GM12892 (cell line): ENCODE data around the gene ANKHD1.

Experiments
- POLR2A ChIP-seq: IDR thresholded peaks from 2 replicates; pipeline ENCODE4 v1.6.1; 2011; ENCODE audit warnings: low read depth, low read length, control low read depth
- POLR2AphosphoS5 ChIP-seq: IDR thresholded peaks from 2 replicates; pipeline ENCODE4 v1.6.1; 2011; ENCODE audit warnings: low read depth, low read length, control low read depth

DNA sequence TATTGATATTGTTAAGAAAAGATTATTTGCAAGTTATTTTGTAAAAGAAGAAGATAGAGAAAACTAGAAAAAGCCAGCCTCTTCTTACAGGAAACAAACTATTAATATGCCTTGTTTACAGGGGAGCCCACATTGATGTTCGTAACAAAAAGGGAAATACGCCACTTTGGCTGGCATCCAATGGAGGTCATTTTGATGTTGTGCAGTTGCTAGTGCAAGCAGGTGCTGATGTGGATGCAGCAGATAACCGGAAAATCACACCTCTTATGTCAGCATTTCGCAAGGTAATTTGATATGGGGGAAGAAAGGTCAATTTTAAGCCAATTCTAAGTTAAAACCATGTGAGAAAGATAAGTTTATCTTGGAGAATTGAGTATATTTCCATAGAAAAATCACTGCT is 108.3 kb downstream of the ANKHD1 start:
- TF ChIP-seq POLR2A (no peak), POLR2AphosphoS5 (no peak)
